H1 (cell line): ENCODE data around the gene PBOV1. TPM values are rescaled to one million over a fixed set of nuclear protein-coding genes. Genes with fewer than 3 reads are reported as not detected.

Source experiments
- CTCF ChIA-PET: fragments of 300-600 bp; sonication (Branson Sonifier 250); formaldehyde crosslinking; loops from one replicate; lab custom pipeline; 2021; ENCODE audit not compliant: partially characterized antibody; lab: Charles Lee
- POLR2A ChIA-PET: fragments of 300-600 bp; sonication (Branson Sonifier 250); formaldehyde crosslinking; loops from one replicate; lab custom pipeline; 2021; ENCODE audit warnings: inconsistent platforms; ENCODE audit not compliant: partially characterized antibody; lab: Charles Lee
- DNase-seq, 2 experiments: peaks; one replicate each; pipeline versions ENCODE4 v3.0.0 to v3.0.0-alpha.2; 2010 to 2022; ENCODE audit warnings: low spot score in 2 of 2, low read depth in 1 of 2, mixed read lengths in 1 of 2
- FAIRE-seq: peaks from 2 replicates; lab custom pipeline; 2011; peaks lifted over from hg19 to GRCh38; lab: Jason Lieb, UNC
- H2AFZ ChIP-seq: 2 replicates; pipeline ENCODE4 v1.8.1; 2012; ENCODE audit warnings: low read length, inconsistent platforms
- H2AK5ac ChIP-seq: 2 replicates; pipeline ENCODE4 v1.6.1; 2013; ENCODE audit warnings: low read depth, low read length
- H2BK120ac ChIP-seq: replicated peaks from 2 replicates; pipeline ENCODE3; 2013; ENCODE audit warnings: low read depth, low read length, inconsistent platforms
- H2BK12ac ChIP-seq: 2 replicates; pipeline ENCODE4 v1.6.1; 2013; ENCODE audit warnings: low read depth, low read length
- H2BK15ac ChIP-seq: 2 replicates; pipeline ENCODE4 v1.6.1; 2013; ENCODE audit warnings: low read length
- H2BK20ac ChIP-seq: 2 replicates; pipeline ENCODE4 v1.6.1; 2013; ENCODE audit warnings: low read length
- H2BK5ac ChIP-seq: 2 replicates; pipeline ENCODE4 v1.6.1; 2013; ENCODE audit warnings: low read depth, low read length
- H3K14ac ChIP-seq: 2 replicates; pipeline ENCODE4 v1.6.1; 2013; ENCODE audit warnings: inconsistent platforms; ENCODE audit not compliant: insufficient read length
- H3K18ac ChIP-seq: 2 replicates; pipeline ENCODE4 v1.6.1; 2013; ENCODE audit warnings: low read length; ENCODE audit errors: extremely low read depth
- H3K23ac ChIP-seq: 2 replicates; pipeline ENCODE4 v1.6.1; 2013; ENCODE audit warnings: inconsistent platforms; ENCODE audit not compliant: insufficient read length
- H3K23me2 ChIP-seq: 2 replicates; pipeline ENCODE4 v1.6.1; 2013; ENCODE audit warnings: low read depth, low read length
- H3K27ac ChIP-seq: 2 replicates; pipeline ENCODE4 v1.6.1; 2011; ENCODE audit warnings: low read depth, low read length, inconsistent platforms
- H3K27me3 ChIP-seq, 4 experiments: replicated peaks in 1 of 4; 1 replicate in 1 of 4; 2 replicates in 3 of 4; pipeline versions ENCODE4 v1.6.1 to v1.8.1; 2011 to 2013; ENCODE audit warnings: low read length in 3 of 4, mild to moderate bottlenecking in 3 of 4, inconsistent platforms in 2 of 4, mixed read lengths in 2 of 4, moderate library complexity in 1 of 4; ENCODE audit not compliant: control insufficient read depth in 3 of 4, insufficient read depth in 3 of 4; ENCODE audit errors: extremely low read depth in 1 of 4
- H3K36me3 ChIP-seq, 4 experiments: 2 replicates each; pipeline versions ENCODE4 v1.6.1 to v1.8.1; 2011 to 2013; ENCODE audit warnings: mild to moderate bottlenecking in 4 of 4, low read length in 3 of 4, moderate library complexity in 2 of 4, control low read depth in 1 of 4, inconsistent platforms in 1 of 4; ENCODE audit not compliant: insufficient read depth in 4 of 4, control insufficient read depth in 2 of 4
- H3K4ac ChIP-seq: replicated peaks from 2 replicates; pipeline ENCODE3; 2013; ENCODE audit warnings: low read length, low read depth, mixed read lengths, inconsistent platforms; ENCODE audit not compliant: insufficient read length
- H3K4me1 ChIP-seq, 4 experiments: replicated peaks in 1 of 4; 1 replicate in 1 of 4; 2 replicates in 3 of 4; pipeline versions ENCODE4 v1.6.1 to v1.8.1; 2011 to 2013; ENCODE audit warnings: low read length in 3 of 4, inconsistent platforms in 2 of 4, mixed read lengths in 1 of 4; ENCODE audit not compliant: insufficient read depth in 4 of 4, control insufficient read depth in 3 of 4
- H3K4me2 ChIP-seq, 2 experiments: 2 replicates each; pipeline versions ENCODE4 v1.6.1 to v1.8.1; 2011 to 2013; ENCODE audit warnings: low read depth in 2 of 2, low read length in 2 of 2, control low read depth in 1 of 2, inconsistent platforms in 1 of 2, mild to moderate bottlenecking in 1 of 2; ENCODE audit not compliant: insufficient read depth in 1 of 2
- H3K4me3 ChIP-seq, 4 experiments: fragments of 200-600, 300-600 bp in 1 of 4; sonication (generic), shearing (Covaris generic), sonication (Bioruptor Twin) in 1 of 4; 2 replicates each; pipeline versions ENCODE4 v1.5.1 to v1.8.1; 2011 to 2016; ENCODE audit warnings: low read length in 4 of 4, low read depth in 3 of 4, control low read depth in 2 of 4, inconsistent platforms in 2 of 4, mild to moderate bottlenecking in 2 of 4, mixed read lengths in 1 of 4, moderate library complexity in 1 of 4; ENCODE audit not compliant: insufficient read depth in 2 of 4; ENCODE audit errors: extremely low read depth in 1 of 4
- H3K56ac ChIP-seq: replicated peaks from 2 replicates; pipeline ENCODE3; 2013; ENCODE audit warnings: low read depth, mild to moderate bottlenecking, mixed read lengths, low read length, inconsistent platforms; ENCODE audit not compliant: insufficient read length
- H3K79me1 ChIP-seq: 2 replicates; pipeline ENCODE4 v1.6.1; 2013; ENCODE audit warnings: low read depth, low read length, control low read depth
- H3K79me2 ChIP-seq, 2 experiments: 2 replicates each; pipeline versions ENCODE4 v1.6.1 to v1.8.1; 2012 to 2013; ENCODE audit warnings: low read length in 2 of 2, mild to moderate bottlenecking in 2 of 2, inconsistent platforms in 1 of 2; ENCODE audit not compliant: insufficient read depth in 2 of 2, control insufficient read depth in 1 of 2
- H3K9ac ChIP-seq, 4 experiments: replicated peaks in 1 of 4; 1 replicate in 1 of 4; 2 replicates in 3 of 4; pipeline versions ENCODE4 v1.6.1 to v1.8.1; 2011 to 2013; ENCODE audit warnings: low read depth in 3 of 4, low read length in 3 of 4, control low read depth in 2 of 4, mild to moderate bottlenecking in 2 of 4, moderate library complexity in 2 of 4, inconsistent platforms in 1 of 4; ENCODE audit errors: extremely low read depth in 1 of 4
- H3K9me3 ChIP-seq, 2 experiments: 2 replicates each; pipeline versions ENCODE4 v1.6.1 to v1.8.1; 2012 to 2013; ENCODE audit warnings: mild to moderate bottlenecking in 2 of 2, moderate library complexity in 2 of 2, control low read depth in 1 of 2, inconsistent platforms in 1 of 2, low read depth in 1 of 2, low read length in 1 of 2, mixed read lengths in 1 of 2; ENCODE audit not compliant: insufficient read depth in 2 of 2
- H4K20me1 ChIP-seq, 2 experiments: replicated peaks in 1 of 2; 2 replicates each; pipeline versions ENCODE3 to v1.8.1; 2011 to 2013; ENCODE audit warnings: inconsistent platforms in 2 of 2, low read length in 2 of 2, mild to moderate bottlenecking in 1 of 2; ENCODE audit not compliant: insufficient read depth in 2 of 2, control insufficient read depth in 1 of 2
- H4K5ac ChIP-seq: 2 replicates; pipeline ENCODE4 v1.6.1; 2013; ENCODE audit warnings: low read length, low read depth, mixed read lengths, inconsistent platforms; ENCODE audit not compliant: insufficient read length
- H4K8ac ChIP-seq: 2 replicates; pipeline ENCODE4 v1.8.0; 2013; ENCODE audit warnings: mild to moderate bottlenecking, moderate library complexity, low read length, inconsistent platforms; ENCODE audit not compliant: insufficient read depth; ENCODE audit errors: extremely low read depth
- H4K91ac ChIP-seq: replicated peaks from 2 replicates; pipeline ENCODE3; 2013; ENCODE audit warnings: low read length, mixed read lengths, inconsistent platforms; ENCODE audit not compliant: insufficient read length
- BRCA1 ChIP-seq: IDR thresholded peaks from 2 replicates; pipeline ENCODE4 v1.6.1; 2012; ENCODE audit warnings: low read depth, low read length, improper control_type of control experiment
- EP300 ChIP-seq, 2 experiments: IDR thresholded peaks; 1 replicate in 1 of 2; 2 replicates in 1 of 2; pipeline ENCODE4 v1.6.1; 2011 to 2012; ENCODE audit warnings: low read depth in 2 of 2, low read length in 2 of 2, mild to moderate bottlenecking in 2 of 2, borderline replicate concordance in 1 of 2, inconsistent platforms in 1 of 2, moderate library complexity in 1 of 2
- FOSL1 ChIP-seq: IDR thresholded peaks from 2 replicates; pipeline ENCODE4 v1.6.1; 2011; ENCODE audit warnings: mild to moderate bottlenecking, low read depth, low read length, moderate library complexity; ENCODE audit not compliant: insufficient read depth
- KDM1A ChIP-seq: fragments of 200-600, 300-600 bp; sonication (generic); IDR thresholded peaks from 2 replicates; pipeline ENCODE4 v1.7.1; 2016; ENCODE audit warnings: mild to moderate bottlenecking, low read length, borderline replicate concordance
- KDM4A ChIP-seq: IDR thresholded peaks from one replicate; pipeline ENCODE4 v1.7.1; 2012; ENCODE audit warnings: low read depth, mild to moderate bottlenecking, moderate library complexity, low read length, inconsistent platforms; ENCODE audit not compliant: severe bottlenecking
- KDM5A ChIP-seq: fragments of 200-600 bp; IDR thresholded peaks from 2 replicates; pipeline ENCODE4 v1.7.1; 2012; ENCODE audit warnings: mild to moderate bottlenecking, low read length, inconsistent platforms, mixed read lengths
- POLR2A ChIP-seq, 2 experiments: IDR thresholded peaks; 1 replicate in 1 of 2; 2 replicates in 1 of 2; pipeline ENCODE4 v1.6.1; 2011; ENCODE audit warnings: low read depth in 2 of 2, low read length in 2 of 2, mild to moderate bottlenecking in 2 of 2; ENCODE audit errors: control extremely low read depth in 1 of 2
- RBBP5 ChIP-seq: IDR thresholded peaks from 2 replicates; pipeline ENCODE4 v1.7.1; 2012; ENCODE audit warnings: low read depth, mild to moderate bottlenecking, inconsistent platforms, low read length, moderate library complexity, borderline replicate concordance
- SIRT6 ChIP-seq: IDR thresholded peaks from one replicate; pipeline ENCODE4 v1.7.1; 2012; ENCODE audit warnings: low read length, inconsistent platforms
- TCF12 ChIP-seq: IDR thresholded peaks from 2 replicates; pipeline ENCODE4 v1.6.1; 2011; ENCODE audit warnings: low read depth, mild to moderate bottlenecking, low read length
- ZNF274 ChIP-seq: IDR thresholded peaks from 2 replicates; pipeline ENCODE4 v1.7.0; 2012; ENCODE audit warnings: low read length, borderline replicate concordance; ENCODE audit errors: extremely low read depth
- WGBS, 2 experiments: shearing (Covaris generic) in 1 of 2; methylation state at CpG; one replicate each; pipeline versions ENCODE4 v1.1.6 to v1.1.7; 2013 to 2015; ENCODE audit warnings: low lambda C conversion rate in 2 of 2, mixed read lengths in 2 of 2, inconsistent platforms in 1 of 2, low coverage in 1 of 2, missing lambda C conversion rate in 1 of 2; ENCODE audit not compliant: insufficient replicate concordance in 2 of 2, insufficient coverage in 1 of 2, insufficient read length in 1 of 2; ENCODE audit errors: extremely low coverage in 1 of 2, missing lambda C conversion rate in 1 of 2; 5-methylcytosine and 5-hydroxymethylcytosine counted together
- polyA plus RNA-seq, 7 experiments: library from polyadenylated mRNA; depleted of rRNA in 3 of 7; stranded (reverse) in 5 of 7; unstranded in 2 of 7; fragments of >200 nt in 5 of 7; fragments of 200-250 nt in 2 of 7; gene quantifications; 1 replicate in 5 of 7; 2 replicates in 1 of 7; 4 replicates in 1 of 7; pipeline versions ENCODE4 v1.2.1 to v1.2.3, GENCODE V29; 2011 to 2013; ENCODE audit warnings: missing spikeins in 2 of 7, mixed read lengths in 2 of 7
- total RNA-seq: library from RNA; stranded (reverse); fragmentation: NEBNext Ultra II Directional; extraction: Animal tissue kit (Norgen Biotek cat#: 25700); gene quantifications from 2 replicates; pipeline ENCODE4 v1.2.1, GENCODE V29; 2021
- TF ChIP-seq, protein P1 (sequence below), 3 experiments: IDR thresholded peaks; 1 replicate in 2 of 3; 2 replicates in 1 of 3; pipeline versions ENCODE4 v1.5.1 to v1.6.1; 2011; ENCODE audit warnings: low read length in 3 of 3, mild to moderate bottlenecking in 3 of 3, inconsistent platforms in 2 of 3, low read depth in 1 of 3, moderate library complexity in 1 of 3; ENCODE audit not compliant: insufficient read depth in 1 of 3; ENCODE audit errors: control extremely low read depth in 1 of 3

Gene PBOV1
- total and polyA plus RNA-seq, 2 of the 8 experiments (the other 6 are each of a cell fraction or from before 2014, with no cell fraction given): not detected

DNA sequence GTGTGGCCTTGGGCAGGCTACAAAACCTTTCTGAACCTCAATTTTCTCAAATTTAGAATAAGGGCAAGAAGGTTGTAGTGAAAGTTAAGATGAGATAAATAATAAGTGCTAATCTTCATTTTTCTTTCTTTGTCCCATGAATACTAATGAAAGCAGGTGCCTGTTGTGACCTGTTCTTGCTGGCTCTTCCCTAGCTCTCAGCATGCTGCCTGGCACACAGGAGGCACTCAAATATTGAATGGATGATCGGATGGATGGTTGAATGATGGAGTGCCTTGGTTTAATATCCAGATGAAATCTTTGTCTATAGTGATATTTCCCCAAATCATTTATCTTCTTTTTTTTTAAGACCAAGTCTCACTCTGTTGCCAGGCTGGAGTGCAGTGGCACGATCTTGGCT, 15.0 kb downstream of the PBOV1 start:
- Histone ChIP-seq H4K20me1 (no peaks in the 10 kb centered on the region), H3K18ac (no peak overlapping the region), H2BK20ac (no peak overlapping the region), H3K9me3 (no peaks in the 10 kb centered on the region), H2BK15ac (no peak overlapping the region), H2AFZ (no peak overlapping the region), H3K79me1 (no peaks in the 10 kb centered on the region), H3K4ac (no peak overlapping the region), H3K23me2 (no peaks in the 10 kb centered on the region), H3K79me2 (no peaks in the 10 kb centered on the region), H2BK12ac (no peak overlapping the region), H2AK5ac (no peak overlapping the region), H3K27me3 (no peaks in the 10 kb centered on the region), H4K8ac (no peak overlapping the region), H3K4me3 (no peak overlapping the region), H3K23ac (no peak overlapping the region), H3K27ac (no peak overlapping the region), H3K9ac (no peak overlapping the region), H2BK120ac (no peak overlapping the region), H3K4me2 (no peak overlapping the region), H2BK5ac (no peak overlapping the region), H4K91ac (no peak overlapping the region), H3K56ac (no peak overlapping the region), H4K5ac (no peak overlapping the region), H3K14ac (no peak overlapping the region), H3K36me3 (no peaks in the 10 kb centered on the region; a peak in 1 of 8 replicates), H3K4me1 (peaks cover 0 to 9% (median 3%) of the 10 kb centered on the region in 4 experiments; a peak in 2 of 7 replicates)
- POLR2A ChIA-PET: no interaction called here
- 96% methylated on average over 2 of the region's 2 CpGs; no CpG with 5 or more reads in 1 of the 2 experiments for WGBS, 2 experiments
- FAIRE-seq (no peak), DNase-seq (no peak)
- CTCF ChIA-PET: interaction anchor here (1.7 kb wide), 1 partner anchor 8 kb away, joined by 6 read pairs; no protein-coding TSS in a partner anchor
- no peak for TF ChIP-seq TCF12
- TF ChIP-seq FOSL1: no peak
- TF ChIP-seq KDM5A: no peak
- TF ChIP-seq EP300 (IDR thresholded peaks at IDR 0.05; ENCODE audit: borderline replicate concordance in 1 of 2, low read depth in 2 of 2, low read length in 2 of 2): no peak
- no peak for TF ChIP-seq SIRT6
- no peak for TF ChIP-seq POLR2A (IDR thresholded peaks at IDR 0.05; ENCODE audit: control extremely low read depth in 1 of 2, low read depth in 2 of 2, low read length in 2 of 2)
- no peak for TF ChIP-seq KDM1A
- no peak for TF ChIP-seq ZNF274
- TF ChIP-seq BRCA1: no peak
- no peak for TF ChIP-seq RBBP5
- TF ChIP-seq, protein P1, sequence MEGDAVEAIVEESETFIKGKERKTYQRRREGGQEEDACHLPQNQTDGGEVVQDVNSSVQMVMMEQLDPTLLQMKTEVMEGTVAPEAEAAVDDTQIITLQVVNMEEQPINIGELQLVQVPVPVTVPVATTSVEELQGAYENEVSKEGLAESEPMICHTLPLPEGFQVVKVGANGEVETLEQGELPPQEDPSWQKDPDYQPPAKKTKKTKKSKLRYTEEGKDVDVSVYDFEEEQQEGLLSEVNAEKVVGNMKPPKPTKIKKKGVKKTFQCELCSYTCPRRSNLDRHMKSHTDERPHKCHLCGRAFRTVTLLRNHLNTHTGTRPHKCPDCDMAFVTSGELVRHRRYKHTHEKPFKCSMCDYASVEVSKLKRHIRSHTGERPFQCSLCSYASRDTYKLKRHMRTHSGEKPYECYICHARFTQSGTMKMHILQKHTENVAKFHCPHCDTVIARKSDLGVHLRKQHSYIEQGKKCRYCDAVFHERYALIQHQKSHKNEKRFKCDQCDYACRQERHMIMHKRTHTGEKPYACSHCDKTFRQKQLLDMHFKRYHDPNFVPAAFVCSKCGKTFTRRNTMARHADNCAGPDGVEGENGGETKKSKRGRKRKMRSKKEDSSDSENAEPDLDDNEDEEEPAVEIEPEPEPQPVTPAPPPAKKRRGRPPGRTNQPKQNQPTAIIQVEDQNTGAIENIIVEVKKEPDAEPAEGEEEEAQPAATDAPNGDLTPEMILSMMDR (IDR thresholded peaks at IDR 0.05; ENCODE audit: control extremely low read depth in 1 of 3, insufficient read depth in 1 of 3, low read depth in 1 of 3, low read length in 3 of 3): no peak
- TF ChIP-seq KDM4A: no peak
